NCI-H2171 (cell line): ENCODE results near the gene RAD9A.
"Not testable (repeated sequence)": the region's sequence is repeated elsewhere in the genome, so short reads cannot be mapped to it uniquely, and the experiment has no call there.

Experiments used
- DNase-seq: peaks from one replicate; lab custom pipeline; 2025; lab: John Stamatoyannopoulos, UW

RAD9A gene

DNA sequence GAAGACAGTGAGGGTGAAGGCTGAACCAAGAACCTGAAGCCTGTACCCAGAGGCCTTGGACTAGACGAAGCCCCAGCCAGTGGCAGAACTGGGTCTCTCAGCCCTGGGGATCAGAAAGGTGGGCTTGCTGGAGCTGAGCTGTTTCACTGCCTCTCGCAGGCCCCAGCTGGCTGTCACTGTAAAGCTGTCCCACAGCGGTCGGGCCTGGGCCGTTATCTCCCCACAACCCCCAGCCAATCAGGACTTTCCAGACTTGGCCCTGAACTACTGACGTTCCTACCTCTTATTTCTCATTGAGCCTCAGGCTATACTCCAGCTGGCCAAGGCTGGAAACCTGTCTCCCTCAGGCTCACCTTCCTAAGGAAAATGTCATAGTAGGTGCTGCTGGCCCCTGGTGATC lies 5.8 kb downstream of the RAD9A start:
- DNase-seq: no peak

DNA sequence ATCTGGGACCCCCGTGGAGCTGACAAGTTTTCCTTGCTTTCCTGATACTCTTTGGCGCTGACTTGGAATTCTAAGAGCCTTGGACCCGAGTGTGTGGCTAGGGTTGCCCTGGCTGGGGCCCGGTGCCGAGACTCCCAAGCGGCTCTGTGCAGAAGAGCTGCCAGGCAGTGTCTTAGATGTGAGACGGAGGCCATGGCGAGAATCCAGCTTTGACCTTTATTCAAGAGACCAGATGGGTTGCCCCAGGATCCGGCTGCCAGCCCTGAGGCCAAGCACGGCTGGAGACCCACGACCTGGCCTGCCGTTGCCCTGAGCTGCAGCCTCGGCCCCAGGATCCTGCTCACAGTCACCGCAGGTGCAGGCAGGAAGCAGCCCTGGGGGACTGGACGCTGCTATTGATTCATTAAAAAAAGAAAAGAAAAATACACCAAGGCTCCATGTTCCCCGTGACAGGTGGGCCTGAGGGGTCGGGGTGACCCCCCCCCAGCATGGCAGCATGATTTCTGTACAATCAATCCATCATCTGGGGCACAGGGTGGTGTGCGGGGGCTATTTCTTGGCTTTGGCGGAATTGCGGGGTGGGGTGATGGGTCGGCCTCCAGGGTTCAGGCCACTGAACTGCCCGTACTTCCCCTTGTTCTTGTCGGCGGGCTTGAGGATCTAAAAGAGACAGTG lies 6.3 kb downstream of the RAD9A start:
- DNase-seq: no peak

DNA sequence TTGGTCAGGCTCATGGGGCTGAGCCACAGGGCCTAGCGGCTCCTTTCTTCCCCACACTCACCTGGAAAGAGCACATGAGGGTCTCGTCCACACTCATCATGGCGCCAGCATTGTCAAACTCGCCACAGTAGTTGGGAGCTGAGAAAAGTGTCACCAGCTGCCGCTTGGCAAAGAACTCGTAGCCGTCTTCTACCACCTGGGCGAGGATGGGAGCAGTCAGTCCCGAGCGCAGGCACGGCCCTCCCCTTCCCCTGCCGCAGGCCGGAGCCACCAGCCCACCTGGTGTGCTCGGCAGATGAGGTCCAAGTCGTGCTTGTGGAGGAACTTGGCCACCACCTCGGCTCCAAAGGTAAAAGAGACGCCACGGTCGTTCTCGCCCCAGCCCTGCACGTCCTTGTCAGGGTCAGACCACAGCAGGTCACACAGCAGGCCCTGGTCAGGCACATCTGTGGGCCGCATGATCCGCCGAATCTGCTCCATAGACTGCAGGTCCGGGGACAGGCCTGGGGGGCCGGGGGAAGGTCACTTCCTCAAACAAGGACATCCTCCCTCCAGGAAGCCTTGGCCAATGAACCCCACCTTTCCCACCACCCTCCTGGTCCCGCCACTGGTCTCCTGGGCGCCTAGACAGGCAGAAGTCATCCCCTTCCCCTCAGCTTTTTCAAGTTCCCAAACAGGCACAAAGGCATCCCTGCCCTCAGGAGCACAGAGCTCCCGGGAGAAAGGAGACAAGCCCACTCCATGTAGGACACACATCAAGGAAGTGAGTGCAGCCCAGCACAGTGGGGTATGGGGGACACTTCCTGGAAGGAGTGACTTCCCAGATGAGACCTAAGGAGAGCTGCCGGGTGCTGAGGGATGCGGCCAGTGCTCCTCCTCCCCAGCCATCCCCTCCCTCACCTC lies 7.1 kb downstream of the RAD9A start:
- no peak for DNase-seq

- DNase-seq: no peak
These were observed 8.6 kb downstream of the RAD9A start for GRCh38 chr11:67400251-67400941.

GRCh38 chr11:67400942-67401494 lies 9.2 kb downstream of the RAD9A start:
- DNase-seq: no peak

- peak; percentile 86 for DNase-seq
These were observed 9.9 kb downstream of the RAD9A start, which contains the start of gene PPP1CA for GRCh38 chr11:67401495-67402191. PPP1CA (minus strand) TSS chr11:67401858; CDS start chr11:67401782, 76 bp downstream.

- DNase-seq: not testable (repeated sequence)
These were observed 10.5 kb downstream of the RAD9A start for GRCh38 chr11:67402192-67402839.

DNA sequence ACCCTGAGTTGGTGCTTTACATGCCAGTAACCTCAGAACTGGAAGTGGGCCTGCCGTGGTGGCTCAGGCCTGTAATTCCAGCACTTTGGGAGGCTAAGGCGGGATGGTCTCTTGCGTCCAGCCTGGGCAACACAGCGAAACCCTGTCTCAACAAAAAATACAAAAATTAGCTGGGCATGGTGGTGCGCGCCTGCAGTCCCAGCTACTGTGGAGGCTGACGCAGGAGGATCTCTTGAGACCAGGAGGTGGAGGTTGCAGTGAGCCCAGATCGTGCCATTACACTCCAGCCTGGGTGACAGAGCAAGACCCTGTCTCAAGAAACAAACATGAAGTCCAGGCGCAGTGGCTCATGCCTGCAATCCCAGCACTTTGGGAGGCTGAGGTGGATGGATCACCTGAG lies 11.3 kb downstream of the RAD9A start:
- not testable (repeated sequence) for DNase-seq

DNA sequence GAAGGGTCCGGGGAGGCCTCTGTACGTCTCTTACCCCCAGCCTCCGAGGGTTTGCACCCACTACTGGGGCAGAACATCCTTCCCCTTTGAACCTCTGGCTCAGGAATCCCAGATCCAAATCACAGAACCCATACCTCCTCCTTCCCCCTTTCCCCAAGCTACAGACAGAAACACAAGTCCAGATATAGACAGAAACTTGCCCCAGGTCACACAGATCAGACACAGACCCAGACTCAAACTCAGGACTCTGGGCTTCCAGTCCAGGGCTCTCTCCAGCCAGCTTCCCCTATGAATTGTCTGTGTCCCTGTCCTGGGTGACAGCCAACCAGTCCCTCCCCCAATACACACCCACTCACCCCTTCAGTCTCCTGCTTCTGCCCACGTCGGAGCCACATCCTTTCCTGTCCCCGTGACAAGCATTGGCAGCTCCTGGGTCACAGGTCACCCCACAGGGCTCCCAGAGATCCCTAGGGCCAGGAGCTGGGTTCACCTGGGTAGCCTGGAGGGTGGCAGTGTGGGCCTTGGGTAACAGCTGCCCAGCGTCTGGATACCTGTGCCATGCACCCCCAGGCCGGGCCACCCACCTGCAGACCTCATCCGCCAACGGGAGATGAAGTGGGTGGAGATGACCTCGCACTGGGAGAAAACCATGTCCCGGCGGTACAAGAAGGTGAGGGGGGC lies 12.9 kb downstream of the RAD9A start:
- no peak for DNase-seq

DNA sequence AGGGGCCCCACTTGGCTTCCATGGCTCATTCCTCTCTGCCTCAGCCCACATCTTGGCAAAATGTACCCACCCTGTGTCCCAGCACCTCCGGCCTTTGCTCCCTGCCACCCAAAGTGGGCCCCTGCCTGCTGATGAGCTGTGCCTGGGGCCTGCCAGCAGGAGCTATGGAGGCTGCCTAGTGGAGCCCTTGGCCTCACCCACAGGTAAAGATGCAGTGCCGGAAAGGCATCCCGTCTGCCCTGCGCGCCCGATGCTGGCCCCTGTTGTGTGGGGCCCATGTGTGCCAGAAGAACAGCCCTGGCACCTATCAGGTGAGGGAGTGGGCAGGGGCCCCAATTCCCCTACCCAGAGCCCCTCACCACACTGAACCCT lies 13.4 kb downstream of the RAD9A start:
- no peak for DNase-seq

DNA sequence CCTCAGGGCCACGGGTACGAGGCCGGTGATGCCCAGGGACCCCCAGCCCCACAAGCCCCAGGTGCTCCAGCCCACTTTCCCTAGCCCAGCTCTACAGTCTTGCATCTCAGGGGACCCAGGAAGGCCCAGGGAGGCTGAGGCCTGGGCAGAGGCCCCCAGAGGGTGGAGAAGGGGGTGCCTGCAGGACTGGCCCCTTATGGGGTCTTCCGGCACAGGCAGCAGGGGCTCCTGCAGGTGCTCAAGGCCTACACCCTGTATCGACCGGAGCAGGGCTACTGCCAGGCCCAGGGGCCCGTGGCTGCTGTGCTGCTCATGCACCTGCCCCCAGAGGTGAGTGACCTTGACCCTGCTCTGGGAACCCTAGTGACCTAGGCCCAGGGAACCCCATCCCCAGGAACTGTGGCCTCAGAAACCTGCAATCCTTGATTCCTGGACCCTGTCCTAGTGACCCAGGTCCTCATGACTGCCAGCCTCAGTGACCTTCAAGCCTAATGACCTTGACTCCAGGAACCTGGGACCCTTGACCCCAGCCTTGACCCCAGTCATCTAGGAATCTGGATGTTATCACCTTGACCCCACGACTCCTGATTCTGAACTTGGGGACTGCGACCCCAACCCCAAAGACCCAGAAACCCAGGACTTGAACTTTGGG lies 14.0 kb downstream of the RAD9A start:
- no peak for DNase-seq

- DNase-seq: no peak
These were observed 14.7 kb downstream of the RAD9A start for GRCh38 chr11:67406420-67406968.

DNA sequence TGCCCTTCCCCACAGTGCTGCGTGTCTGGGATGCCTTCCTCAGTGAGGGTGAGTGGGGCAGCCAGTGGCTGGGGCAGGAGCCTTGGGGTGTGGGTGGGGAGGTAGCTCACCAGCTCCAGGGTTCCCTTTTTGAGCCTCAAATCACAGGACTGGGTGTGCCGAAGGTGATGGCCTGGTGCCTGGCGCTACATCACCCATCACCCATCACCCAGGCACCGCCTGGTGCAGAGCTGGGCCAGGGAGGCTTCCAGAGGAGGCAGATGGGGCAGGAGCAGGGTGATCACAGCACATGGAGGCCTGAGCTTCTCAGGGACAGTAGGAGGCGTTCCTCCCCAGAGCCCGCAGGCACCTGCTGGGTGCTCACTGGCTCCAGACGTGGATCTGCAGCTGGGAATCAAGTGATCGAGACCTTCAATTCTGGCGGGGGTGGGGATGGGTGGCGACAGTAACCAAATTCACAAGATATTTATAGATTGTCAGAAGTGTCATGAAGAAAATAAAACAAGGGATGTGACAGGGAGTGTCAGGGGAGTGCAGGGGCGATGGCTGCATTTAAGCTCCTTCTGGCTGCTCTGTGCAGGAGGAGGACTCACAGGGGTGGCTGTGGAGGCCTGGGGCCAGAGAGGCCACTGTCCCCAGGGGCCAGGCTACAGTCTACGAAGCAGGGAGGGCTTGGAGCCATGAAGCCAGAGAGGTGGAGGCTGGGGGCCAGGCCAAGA lies 15.3 kb downstream of the RAD9A start:
- DNase-seq: no peak

DNA sequence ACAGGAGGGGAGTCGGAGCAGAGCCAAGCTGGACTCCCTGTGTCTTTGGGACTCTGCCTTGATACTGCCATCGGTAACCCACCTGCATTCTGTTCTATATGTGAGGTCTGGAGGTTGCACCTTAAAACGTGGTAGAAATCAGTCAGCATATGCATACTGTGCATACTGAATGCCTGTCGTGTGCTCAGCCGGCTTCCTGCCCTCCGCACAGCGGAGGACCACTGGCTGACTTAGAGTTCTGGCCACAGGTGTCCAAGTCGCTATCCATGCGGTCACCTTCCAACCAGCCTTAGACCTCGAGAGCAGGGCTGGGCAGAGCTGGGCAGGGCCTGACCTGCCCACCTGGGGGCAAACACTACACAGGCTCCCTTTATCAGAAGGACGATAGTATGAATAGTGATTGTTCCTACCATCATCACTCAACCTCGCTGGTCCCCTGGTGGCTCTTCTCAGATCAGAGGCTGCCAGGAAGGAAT lies 15.9 kb downstream of the RAD9A start:
- DNase-seq: no peak

- no peak for DNase-seq
These were observed 16.8 kb downstream of the RAD9A start for GRCh38 chr11:67408437-67409200.

GRCh38 chr11:67409261-67409666 lies 17.5 kb downstream of the RAD9A start:
- DNase-seq: no peak

DNA sequence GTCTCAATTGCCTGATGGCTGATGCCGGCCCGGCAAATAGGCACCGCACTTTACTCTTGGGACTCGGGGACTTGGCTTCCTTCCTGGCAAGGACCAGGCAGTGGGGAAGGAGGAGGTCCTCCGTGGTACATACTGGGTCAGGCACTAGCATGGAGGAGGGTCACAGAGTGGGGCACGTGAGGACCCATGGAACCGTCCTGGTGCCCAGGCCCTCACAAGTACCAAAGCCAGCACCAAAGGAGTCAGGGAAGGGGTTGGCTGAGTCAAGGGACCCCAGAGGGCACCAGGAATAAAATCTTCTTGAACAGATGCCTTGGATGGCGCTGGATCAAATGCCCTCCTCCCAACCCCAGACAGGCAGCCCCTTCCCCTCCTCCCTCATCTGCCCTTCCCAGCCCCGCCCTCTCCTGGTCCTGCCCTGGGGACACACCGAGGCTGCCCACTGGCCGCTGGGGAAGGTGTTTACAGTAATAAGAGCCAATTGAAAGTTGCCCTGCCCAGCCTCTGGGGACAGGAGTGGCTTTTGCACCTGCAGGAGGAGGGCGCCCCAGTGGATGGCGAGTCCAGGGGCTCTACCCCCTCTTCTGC lies 18.1 kb downstream of the RAD9A start:
- no peak for DNase-seq

GRCh38 chr11:67410369-67410831 lies 18.6 kb downstream of the RAD9A start:
- no peak for DNase-seq
